Fibroblast of upper back skin (primary cell): ENCODE data around the gene DYNLT2.

Source experiments
- DNase-seq: peaks from one replicate; pipeline ENCODE4 v3.0.0-alpha.2; 2013

The DYNLT2 gene, protein sequence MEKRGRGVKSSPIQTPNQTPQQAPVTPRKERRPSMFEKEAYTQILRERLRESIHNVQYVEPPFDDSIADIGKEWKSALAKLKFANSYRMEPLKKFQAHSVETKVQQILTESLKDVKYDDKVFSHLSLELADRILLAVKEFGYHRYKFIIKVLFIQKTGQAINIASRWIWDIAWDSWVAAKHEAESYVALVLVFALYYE

DNA sequence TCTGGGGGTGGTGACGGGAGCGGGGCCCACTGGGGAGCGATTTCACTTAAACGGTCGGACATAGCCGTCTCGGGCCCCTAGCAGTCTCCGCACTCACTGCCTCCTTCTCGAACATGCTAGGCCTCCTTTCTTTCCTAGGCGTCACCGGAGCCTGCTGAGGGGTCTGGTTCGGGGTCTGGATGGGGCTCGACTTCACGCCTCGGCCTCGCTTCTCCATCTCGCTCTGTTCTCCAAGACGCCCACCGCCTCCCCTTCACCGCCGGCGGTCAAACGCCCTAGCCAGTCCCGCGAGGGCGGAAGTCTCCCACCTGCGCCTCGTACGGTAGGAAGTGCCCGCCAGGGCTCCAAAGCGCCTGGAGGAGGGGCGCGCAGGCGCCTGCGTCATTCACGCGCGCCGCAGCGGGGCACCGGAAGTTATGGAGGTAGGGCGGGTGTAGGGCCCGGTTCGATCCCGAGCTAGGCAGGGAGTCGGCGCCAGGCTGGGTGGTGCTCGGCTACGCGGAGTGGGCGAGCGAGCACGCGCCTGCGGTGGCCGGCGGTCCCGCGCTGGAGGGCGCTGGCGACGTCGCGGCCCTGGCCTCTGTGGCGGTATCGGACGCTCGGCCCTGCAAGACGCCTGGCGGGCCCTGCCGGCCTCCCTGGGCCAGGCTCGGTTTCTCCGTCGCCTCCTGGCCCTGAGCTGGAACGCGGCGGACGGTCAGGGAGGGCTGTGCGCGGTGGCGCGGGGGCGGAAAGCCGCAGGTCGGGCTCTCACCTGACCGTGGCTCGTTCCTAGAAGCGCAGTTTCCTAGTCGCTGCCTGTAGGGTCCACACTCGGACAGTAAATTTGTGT, at the start of gene DYNLT2, which contains the start of gene ERMARD:
TSS of gene DYNLT2 (minus strand) at position 331 of the 832 bp plus-strand sequence. CDS start at position 217, 114 bp downstream.
TSS of gene ERMARD (plus strand) at position 381 of the 832 bp plus-strand sequence. CDS start at position 417, 36 bp downstream.
- peak; percentile 93 for DNase-seq

DNA sequence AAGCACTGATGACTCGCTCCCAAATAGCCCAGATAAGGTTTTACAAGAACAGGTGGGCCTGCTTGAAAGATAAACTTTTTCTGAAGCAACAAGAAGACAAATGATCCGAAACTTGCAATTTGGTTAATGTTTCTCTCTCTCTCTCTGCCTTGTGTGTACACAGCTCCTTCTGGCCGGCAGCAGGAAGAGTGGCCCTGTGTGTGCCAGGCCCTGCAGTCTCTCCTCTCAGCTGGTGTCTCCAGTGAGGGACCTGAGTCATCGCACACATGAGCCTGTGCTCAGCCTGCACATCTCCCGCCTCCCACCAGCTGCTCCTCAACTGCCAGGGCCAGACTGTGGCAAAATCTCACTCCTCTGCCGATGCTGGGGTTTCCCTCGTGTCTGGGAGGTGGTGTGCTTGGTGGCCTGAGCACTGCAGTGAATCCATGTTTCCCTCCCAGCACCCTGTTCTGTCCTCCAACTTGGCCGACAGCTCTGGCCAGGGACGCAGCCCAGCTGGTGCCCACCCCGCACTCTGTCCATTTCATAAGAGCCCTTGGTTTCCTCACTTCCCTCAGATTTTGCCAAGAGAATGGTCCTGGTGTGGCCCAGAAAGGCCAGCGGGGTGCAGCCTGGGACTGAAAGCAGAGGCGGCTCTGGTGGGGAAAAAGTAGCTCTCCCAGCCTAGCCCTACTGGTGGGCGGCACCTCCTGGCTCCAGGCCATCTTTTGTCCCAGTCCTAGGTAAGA, 49.5 kb upstream of the DYNLT2 start:
- peak; percentile 31 for DNase-seq

DNA sequence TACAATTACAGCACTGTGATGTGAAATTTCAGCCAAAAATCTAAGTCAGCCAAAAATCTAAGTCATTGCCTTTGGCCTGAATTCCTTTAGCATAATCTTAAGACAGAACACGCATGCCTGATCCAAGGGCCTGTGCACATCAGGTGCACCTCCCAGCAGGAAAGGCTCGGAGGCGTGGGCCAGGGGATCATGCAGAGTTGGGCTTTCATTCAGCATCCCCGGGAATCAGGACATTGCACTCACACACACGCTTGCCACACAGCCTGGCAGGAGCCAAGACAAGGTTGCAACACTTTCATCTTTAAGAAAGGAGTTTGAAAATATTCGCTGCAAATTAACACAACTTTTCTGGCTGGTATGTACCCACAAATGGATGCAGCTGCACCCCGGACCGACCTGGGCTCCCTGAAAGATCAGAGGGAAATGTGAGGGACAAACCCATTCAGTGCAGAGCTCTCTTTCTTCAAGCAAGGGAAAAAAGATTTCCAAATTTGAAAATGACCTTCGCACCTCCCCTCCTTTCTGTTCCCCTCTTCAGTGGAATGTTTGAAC, 48.8 kb upstream of the DYNLT2 start:
- no peak for DNase-seq

DNA sequence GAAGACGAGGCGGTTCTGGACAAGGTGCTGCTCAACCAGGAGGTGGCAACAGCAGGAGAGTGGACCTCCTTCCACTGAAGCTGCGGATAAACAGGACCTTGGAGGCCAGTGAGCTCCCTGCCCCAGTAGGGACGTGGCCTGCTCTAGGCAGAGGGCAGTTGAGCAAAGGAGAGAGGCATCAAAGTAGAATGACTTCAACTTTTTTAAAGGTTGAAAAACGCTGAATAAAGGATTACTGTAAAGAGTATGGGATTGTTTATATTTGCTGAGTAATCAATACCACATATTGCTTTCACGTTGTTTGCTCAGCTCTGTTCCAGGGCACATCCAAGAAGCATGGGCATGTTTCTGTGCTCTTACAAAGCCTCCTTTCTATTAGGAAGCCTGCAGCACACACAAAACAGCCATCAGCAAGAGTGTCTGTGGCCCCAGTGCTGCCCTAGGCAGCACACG, 48.1 kb upstream of the DYNLT2 start:
- no peak for DNase-seq

DNA sequence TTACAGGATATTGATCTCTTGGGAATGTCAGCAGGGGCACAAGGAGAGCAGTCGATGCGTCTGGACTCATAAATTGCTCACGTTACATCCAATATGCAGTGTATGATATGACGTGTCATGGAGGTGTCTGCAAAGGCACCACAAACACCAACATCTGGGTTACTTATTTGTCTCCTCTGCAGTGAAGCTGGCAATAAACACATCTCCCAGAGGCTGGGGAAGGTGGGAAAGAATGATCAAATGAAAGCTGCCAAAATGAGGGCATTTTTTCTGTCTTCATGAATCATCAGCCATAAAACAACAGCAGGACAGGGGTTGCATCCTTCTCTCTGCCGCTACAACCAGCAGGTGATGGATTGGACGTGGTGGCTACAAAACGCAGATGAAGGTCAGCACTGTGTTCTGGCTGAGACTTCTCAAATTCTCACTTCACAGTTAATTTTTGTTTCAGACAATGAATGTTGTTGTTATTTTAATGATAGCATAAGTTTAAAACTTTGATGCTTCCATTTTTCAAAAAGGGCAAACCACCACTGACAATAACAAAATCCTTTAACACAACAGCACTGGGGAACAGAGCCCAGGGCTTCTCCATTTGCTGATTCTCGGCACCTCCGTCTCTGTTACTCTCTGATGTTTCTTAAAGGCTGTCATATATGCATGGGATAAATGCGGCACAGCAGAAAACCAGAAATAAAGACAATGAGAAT, 47.5 kb upstream of the DYNLT2 start:
- DNase-seq = no peak

DNA sequence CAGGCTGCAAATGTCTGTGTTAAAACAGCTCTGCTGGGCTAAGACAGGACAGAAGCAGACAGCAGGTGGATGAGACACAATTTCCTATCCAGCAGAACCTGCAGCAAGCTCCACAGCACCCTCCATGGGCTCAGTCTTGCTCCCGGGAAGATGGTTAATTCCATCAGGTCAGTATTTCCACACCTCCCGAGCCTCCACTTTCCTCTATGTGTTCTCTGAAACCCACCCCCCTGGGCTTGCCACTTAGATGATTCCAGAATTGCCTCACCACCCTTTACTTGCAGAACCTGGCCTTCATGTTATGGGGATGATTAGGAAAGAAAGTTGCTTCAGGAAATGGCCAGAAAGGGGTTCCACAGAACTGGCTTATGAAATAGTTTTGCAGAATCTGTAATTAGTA, 43.8 kb upstream of the DYNLT2 start:
- no peak for DNase-seq

DNA sequence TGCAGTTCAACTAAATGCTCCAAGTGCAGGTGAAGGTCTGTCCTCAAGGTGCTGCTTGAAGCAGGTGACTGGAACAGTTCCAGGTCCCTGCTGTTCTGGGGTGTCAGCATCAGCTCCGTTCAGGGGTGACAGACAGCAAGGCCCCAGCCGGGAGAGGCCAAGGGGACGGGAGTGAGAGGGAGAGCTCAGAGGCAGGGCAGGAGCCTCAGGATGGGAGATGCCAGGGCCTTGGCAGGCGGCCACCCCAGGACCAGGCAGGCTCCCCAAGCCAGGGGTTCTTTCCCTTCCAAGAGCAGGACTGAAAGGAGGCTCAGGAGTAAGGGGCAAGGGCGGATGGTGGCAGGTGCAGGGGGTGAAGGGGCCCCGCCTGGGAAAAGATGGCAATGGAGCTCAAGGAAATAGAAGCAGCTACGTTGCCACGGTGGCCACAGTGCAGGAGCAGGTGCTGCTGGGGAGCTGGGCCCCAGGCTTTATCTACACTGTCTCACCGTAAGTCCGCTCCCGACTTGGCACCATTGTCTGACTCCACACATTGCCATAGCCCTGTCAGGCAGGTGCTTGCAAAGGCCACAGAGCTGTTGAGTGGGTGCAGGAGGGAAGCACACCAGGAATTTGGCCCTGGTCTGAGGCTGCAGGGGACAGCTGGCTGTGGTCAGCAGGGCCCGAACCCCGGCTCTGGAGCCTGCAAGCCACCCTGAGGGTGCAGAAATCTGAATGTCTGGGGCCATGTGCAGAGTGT, 43.1 kb upstream of the DYNLT2 start:
- no peak for DNase-seq

DNA sequence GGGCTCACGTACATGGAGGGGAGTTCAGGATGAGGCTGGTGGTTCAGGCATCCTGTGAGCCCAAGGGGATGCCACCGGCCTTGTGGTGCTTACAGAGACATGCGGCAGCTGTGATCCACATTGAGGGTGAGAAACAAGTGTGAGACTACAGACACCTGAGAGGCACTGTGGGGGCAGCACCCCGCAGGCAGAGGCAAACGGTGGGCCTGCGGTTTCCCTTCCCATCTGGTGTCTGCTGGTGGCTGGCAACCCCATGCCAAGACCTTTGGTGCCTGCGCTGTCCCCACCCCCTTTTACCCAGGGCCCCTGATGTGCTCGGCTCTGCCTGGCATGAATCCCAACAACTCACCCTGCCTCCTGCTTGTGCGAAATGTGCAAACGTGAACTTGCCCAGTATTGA, 42.0 kb upstream of the DYNLT2 start:
- no peak for DNase-seq

DNA sequence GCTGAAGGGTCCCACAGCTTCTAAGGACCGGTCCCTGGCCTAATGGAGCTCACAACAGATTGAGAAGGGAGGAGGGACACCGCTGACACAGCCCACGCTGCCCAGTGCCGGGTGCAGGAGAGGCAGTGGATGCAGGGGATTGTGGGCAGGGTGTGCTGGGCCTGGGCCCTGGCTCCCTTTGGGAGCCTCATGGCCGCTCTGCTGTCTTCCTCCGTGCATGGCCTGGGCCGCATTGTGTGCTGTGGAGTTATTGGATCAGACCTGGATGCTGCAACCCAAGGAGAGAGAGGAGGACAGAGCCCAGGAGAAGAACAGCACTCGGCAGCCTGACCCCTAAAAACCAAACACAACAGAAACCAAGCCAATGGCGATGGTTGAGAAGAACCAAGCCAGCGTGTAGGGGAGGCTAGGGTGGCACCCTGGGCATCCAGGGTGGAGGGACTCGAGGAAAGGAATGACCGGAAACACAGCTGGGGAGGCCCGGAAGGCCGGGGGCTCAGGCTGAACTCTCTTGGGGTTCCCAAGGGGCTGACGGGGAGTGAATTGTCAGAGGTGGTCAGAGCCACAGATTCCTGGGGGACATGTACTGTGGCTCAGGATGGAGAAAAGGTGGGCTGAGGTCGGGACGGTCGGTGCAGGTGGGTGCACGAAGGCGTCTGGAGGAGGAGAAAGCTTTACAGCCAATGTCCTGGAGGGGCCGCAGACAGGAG, 41.1 kb upstream of the DYNLT2 start:
- DNase-seq = no peak

DNA sequence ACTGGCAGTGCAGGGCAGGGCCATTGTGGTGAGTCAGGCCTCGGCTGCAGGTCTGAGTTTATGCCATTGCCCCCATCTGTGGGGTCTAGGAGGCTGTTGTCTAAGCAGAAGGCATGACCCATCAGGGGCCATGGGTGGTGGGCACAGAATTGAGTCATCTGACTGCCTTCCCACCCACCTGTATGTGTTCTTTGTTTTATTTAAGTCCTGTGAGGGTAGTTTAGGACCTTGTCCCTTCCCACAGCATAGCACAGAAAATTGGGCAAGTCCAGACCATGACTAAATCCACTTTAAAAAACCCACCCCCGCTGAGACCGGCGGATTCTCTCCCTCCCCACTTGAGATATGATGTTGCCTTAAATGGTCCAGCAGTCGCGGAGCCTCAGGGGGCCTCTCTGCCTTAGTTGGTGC, 40.4 kb upstream of the DYNLT2 start:
- peak; percentile 6 for DNase-seq

DNA sequence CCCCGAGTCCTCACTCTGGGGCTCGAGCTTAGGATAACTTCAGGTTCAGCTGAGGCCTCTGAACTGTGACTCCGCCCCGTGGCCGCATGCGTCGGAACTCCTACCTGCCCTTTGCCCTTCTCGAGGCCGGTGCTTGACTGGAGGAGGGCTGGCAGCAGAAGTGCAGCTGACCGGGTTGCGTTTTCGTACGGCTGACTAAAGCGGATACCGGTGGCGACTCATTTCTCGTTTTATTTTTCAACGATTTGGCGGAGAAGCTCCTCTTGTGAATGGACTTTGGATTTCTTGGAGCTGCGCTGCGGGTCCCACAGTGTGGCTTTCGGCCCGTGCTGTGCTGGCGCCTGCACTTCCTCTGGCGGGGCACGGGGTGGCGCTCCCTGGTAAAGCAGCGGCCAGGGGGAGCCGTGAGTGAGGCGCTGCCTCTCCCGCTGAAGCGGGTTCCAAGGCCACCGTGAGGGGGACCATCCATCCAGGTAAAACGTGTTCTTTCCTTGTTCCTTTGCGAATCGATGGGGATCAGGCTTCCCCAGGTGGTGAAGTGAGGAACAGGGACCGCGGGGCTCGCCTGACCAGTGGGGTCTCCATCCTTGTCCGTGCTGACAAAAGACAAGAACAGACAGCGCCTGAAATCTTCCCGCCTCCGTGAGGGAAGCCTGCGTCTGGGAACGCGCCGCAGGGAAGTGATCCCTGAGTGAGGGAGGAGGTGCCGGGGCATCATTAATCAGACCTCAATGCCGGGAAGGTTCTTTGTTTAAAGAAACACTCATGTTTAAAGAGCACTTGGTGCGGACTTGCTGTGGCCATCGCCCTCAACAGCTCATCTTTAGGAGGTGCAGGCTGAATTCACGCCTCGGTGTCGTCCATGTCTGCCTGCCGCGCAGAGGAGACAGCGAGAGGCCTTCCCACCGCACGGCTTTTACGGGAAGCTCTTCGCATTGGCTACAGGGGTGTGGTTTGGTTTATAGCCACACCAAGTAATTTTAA, 38.9 kb upstream of the DYNLT2 start:
- DNase-seq = peak; percentile 66

DNA sequence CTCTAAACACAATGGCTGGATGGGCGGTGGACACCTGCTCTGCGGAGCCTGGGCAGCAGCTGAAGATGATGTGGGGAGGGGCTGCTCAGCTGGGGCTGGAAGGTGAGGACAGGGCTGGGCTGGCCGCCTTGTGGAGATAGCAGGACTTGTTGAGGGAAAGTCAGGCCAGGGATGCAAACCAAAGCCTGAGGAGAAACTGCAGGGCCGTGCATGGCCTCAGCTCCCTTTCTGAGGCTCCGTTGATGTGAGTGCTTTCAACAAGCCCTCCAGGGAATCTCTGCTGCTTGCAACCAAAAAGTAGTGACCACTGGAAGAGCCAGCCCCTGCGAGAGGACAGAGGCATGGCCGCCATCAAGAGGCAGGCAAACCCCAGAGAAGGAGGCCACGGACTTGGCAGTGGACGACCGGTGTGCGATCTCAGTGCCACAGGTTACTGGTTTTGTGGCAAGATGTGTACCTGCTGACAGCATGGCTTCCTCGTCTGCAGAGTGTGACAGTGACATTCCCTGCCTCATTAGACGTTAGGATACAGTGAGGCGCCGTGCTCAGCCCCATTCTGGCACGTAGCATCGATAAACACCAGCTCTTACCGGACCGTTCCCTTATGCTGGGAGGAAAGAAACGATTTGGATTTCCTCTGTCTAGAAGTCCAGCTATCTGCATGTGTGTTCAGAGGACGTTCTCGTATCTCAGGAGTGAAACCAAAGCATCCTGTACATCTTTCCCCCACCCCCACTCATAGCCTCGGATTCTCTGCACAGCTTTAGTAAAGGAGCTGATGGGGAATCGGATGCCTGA, 38.0 kb upstream of the DYNLT2 start:
- DNase-seq = no peak

DNA sequence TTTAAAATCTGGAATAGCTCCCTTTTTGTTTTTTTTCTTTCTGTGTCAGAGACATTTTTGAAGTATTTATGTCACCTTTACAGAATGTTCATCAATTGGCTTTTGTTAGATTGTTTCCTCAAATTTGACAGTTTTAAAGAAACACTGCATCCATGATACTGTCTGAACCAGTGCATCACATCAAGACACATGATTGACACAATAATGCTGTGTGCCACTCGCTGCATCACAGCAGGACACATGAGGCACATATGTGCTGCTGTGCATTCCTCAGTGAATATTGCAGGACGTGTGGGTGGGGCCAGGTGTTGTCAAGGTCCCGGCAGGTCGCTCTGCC, 37.4 kb upstream of the DYNLT2 start:
- no peak for DNase-seq

DNA sequence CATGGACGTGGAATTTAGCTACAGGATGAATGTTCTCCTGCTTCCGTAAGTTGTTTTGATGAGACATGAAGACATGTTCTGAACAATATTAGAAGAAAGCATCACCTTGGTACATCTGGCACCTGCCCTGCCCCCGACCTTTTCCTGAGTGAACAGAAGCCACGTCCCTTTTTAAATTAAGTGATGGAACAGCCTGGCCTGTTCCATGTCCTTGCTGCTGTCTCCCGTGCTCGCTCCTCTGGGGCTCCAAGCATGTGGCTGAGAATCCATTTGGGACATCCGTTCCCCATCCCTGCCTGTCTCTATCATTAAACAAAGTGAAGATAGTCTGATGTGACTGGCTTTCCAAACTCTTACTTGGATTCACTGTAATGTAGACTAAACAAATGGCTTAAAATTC, 36.4 kb upstream of the DYNLT2 start:
- no peak for DNase-seq

DNA sequence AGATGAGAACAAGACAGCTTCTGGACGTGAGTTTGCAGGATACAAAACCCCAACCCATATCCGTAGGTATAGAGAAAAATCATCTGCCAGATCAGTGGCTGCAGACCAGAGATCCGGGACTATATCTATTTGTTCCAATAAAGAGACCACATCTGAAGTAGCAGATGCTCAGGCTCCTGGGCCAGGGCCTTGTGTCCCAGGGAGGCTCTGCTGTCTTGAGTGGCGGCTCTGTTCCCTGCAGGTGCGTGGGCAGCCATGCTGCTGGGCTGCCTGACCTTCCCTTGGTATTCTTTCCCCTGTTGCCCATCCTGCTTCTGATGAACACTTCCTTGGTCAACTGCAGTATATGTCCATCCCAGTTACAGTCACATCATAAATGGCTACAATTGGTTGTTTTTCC, 35.0 kb upstream of the DYNLT2 start:
- no peak for DNase-seq

DNA sequence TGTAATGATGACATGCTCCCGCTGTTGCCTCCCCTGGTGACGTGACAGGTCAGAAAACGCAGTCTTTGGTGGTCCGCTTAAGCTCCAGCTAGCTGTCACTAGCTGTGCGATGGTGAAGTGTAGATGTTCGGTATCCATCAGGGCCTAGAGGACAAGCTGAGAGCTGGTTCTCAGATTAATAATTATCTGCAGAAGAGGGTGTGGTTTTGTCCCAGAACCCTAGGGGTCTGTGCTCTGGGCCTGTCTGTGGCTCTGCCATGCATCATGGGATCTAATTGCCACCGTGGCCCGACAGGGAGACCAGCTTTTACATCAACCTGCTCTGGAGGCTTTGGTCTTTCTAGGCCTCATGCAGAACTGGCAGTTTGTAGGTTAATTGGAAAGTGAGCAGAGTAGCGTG, 34.2 kb upstream of the DYNLT2 start:
- DNase-seq = no peak

DNA sequence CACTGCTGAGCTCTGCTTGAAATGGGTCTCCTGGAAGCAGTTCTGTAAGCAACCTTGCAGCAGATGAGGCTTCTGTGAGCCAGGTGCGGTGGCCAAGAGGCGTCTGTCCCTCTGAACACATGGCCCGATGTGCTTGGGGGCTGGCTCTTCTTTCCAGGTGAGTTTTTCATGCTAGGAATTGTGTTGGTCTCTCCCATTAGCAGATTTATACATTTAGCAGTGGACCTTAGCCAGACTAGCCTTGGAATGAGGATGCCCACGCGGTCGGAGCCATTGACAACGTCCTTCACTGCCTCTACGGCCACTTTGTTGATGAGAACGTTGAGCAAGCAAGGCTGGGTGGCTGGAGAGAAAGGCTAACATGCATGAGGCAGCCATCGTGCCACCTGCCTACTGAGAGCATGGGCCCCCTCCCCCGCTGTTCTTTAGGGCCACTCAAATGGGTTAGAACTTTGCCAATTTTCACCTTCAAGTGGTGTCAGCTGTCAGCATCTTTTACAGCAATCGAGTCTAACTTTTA, 33.5 kb upstream of the DYNLT2 start:
- no peak for DNase-seq

DNA sequence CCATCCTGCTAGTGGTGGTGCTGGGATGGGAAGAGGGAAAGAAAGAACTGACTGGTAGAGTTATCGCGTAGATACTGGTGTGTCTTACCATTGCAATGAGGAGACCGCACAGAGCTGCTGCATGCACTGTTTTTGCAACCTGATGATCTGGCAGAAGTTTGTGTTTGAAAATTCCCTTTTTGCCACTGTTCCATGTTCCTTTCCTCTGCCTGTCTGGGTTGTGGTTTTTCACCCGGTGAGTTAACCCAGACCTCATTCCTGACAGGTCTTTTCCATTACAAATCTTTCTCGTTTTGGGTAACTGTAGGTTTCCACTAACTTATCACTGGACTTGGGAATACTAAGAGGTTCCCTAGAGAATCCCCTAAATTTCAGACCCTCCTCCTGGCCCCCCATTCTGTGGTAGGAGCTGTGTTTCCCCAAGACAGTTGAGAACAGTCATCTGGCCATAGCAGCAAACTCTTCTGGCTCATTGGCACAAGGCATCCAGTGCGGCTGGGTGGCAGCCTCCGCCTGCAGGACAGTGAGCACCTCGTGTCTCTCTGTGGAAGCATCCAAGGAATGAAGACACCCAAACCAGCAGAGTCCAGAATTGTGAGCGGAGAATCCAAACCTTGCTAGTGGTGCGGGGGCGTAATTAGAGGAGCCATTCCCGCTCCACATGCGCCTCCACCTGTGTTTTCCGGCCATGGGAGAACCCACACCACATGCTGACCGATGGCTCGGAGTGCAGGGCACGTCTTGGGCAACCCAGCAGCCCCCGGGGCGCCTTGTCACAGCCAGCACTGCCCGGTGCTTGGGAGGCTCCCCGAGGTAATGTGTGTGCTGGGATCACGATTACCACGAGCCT, 32.8 kb upstream of the DYNLT2 start:
- no peak for DNase-seq
